OCI-LY7 (cell line): Measurements from ENCODE around the gene SMYD3.

Source experiments
- EZH2phosphoT487 ChIP-seq: fragments of 200-600 bp; sonication (generic); IDR thresholded peaks from 2 replicates; pipeline ENCODE4 v1.6.1; 2018; ENCODE audit warnings: low read depth, borderline replicate concordance, mild to moderate bottlenecking, mixed run types, antibody characterized with exemption, low read length, moderate library complexity, mixed read lengths
- TF ChIP-seq, protein P1 (sequence below): fragments of 200-600 bp; sonication (generic); conservative IDR thresholded peaks from 2 replicates; pipeline ENCODE4 v1.5.1; 2014; ENCODE audit warnings: mild to moderate bottlenecking, antibody characterized with exemption, low read length, moderate library complexity, mixed read lengths

DNA sequence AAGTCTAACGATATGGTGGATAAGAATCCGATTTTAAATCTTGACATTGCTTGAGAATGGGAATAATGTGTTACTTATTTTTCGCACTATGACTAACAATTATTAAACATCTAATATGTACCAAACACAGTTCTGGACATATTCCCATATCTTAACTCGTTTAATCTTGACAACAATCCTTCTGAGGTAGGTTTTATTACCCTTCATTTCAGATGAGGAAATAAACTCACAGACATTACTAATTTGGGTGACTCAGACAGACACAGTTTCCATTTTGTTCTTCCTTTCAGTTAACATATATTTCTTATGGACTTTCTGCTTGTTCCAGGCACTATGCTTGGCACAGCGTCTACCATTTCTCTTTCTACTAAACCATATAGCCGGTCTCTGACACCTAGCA lies 244.8 kb downstream of the SMYD3 start:
- TF ChIP-seq, protein P1, sequence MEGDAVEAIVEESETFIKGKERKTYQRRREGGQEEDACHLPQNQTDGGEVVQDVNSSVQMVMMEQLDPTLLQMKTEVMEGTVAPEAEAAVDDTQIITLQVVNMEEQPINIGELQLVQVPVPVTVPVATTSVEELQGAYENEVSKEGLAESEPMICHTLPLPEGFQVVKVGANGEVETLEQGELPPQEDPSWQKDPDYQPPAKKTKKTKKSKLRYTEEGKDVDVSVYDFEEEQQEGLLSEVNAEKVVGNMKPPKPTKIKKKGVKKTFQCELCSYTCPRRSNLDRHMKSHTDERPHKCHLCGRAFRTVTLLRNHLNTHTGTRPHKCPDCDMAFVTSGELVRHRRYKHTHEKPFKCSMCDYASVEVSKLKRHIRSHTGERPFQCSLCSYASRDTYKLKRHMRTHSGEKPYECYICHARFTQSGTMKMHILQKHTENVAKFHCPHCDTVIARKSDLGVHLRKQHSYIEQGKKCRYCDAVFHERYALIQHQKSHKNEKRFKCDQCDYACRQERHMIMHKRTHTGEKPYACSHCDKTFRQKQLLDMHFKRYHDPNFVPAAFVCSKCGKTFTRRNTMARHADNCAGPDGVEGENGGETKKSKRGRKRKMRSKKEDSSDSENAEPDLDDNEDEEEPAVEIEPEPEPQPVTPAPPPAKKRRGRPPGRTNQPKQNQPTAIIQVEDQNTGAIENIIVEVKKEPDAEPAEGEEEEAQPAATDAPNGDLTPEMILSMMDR = no peak
- no peak for TF ChIP-seq EZH2phosphoT487
